Spleen (tissue), 11 donors: ENCODE measurements around the gene DVL1. TPM values are rescaled to one million over a fixed set of nuclear protein-coding genes. Genes with fewer than 3 reads are reported as not detected.

Experiments
- DNase-seq: peaks from one replicate; pipeline ENCODE4 v3.0.0-alpha.2; 2020
- H3K27ac ChIP-seq, 8 donors: fragments of 200-600 bp; sonication (generic) in 7 of 8; 1 replicate in 4 of 8; 2 replicates in 4 of 8; pipeline versions ENCODE4 v1.5.0 to v1.8.0; 2016 to 2021; ENCODE audit warnings: inconsistent platforms in 4 of 8, mild to moderate bottlenecking in 4 of 8, moderate library complexity in 1 of 8
- H3K27me3 ChIP-seq, 7 donors: fragments of 200-600 bp; sonication (generic) in 6 of 7; replicated peaks in 1 of 7; 1 replicate in 4 of 7; 2 replicates in 3 of 7; pipeline versions ENCODE4 v1.5.0 to v1.8.0; 2016 to 2021; ENCODE audit warnings: inconsistent platforms in 3 of 7, mild to moderate bottlenecking in 1 of 7
- H3K36me3 ChIP-seq, 6 donors: fragments of 200-600 bp; sonication (generic) in 5 of 6; 1 replicate in 4 of 6; 2 replicates in 2 of 6; pipeline versions ENCODE4 v1.5.0 to v1.8.0; 2016 to 2021; ENCODE audit warnings: inconsistent platforms in 2 of 6
- H3K4me1 ChIP-seq, 6 donors: fragments of 200-600 bp; sonication (generic) in 5 of 6; 1 replicate in 3 of 6; 2 replicates in 3 of 6; pipeline versions ENCODE4 v1.5.0 to v1.8.0; 2016 to 2021; ENCODE audit warnings: inconsistent platforms in 3 of 6
- H3K4me3 ChIP-seq, 8 donors: fragments of 200-600 bp; sonication (generic) in 7 of 8; 1 replicate in 4 of 8; 2 replicates in 4 of 8; pipeline versions ENCODE4 v1.5.0 to v1.8.0; 2016 to 2021; ENCODE audit warnings: inconsistent platforms in 4 of 8, mild to moderate bottlenecking in 4 of 8, moderate library complexity in 2 of 8
- H3K9me3 ChIP-seq, 8 donors: fragments of 200-600 bp; sonication (generic) in 7 of 8; 1 replicate in 4 of 8; 2 replicates in 4 of 8; pipeline versions ENCODE4 v1.5.0 to v1.8.0; 2016 to 2021; ENCODE audit warnings: inconsistent platforms in 4 of 8
- CTCF ChIP-seq, 11 experiments: fragments of 200-600 bp in 7 of 11; fragments of 450-650 bp in 4 of 11; sonication (generic) in 4 of 11; IDR thresholded peaks in 8 of 11; conservative IDR thresholded peaks in 3 of 11; 1 replicate in 7 of 11; 2 replicates in 4 of 11; pipeline versions ENCODE4 v1.4.0 to v1.8.0; 2016 to 2021; ENCODE audit warnings: antibody characterized with exemption in 11 of 11, inconsistent platforms in 4 of 11, mild to moderate bottlenecking in 1 of 11
- POLR2A ChIP-seq, 3 donors: fragments of 450-650 bp; IDR thresholded peaks; one replicate each; pipeline ENCODE4 v1.5.1; 2017; ENCODE audit warnings: antibody characterized with exemption in 3 of 3, mild to moderate bottlenecking in 1 of 3
- POLR2AphosphoS5 ChIP-seq, 3 donors: sonication (generic); formaldehyde crosslinking; IDR thresholded peaks; one replicate each; pipeline ENCODE4 v1.5.1; 2017; ENCODE audit warnings: antibody characterized with exemption in 3 of 3
- WGBS, 5 donors: extraction: QIAGEN DNeasy Blood & Tissue Kit in 3 of 5; methylation state at CpG; one replicate each; pipeline versions ENCODE4 v1.1.5 to v1.1.7; 2013 to 2018; 5-methylcytosine and 5-hydroxymethylcytosine counted together
- intact Hi-C: fragments of 100-400 bp; cut with DNase I; formaldehyde crosslinking; loops from one replicate; pipeline ENCODE4 v1.15.0; 2023; ENCODE audit warnings: low total_unique reads
- microRNA-seq, 3 donors: library from miRNA; unstranded; fragments of <30 nt; microRNA quantifications; one replicate each; pipeline versions ENCODE4 to v1.1.0, GENCODE V29; 2019 to 2020
- polyA plus RNA-seq, 3 donors: library from polyadenylated mRNA; stranded (reverse); fragments of 200-250 nt; gene quantifications; one replicate each; pipeline ENCODE4 v1.2.1, GENCODE V29; 2013
- small RNA-seq, 4 donors: library from RNA; depleted of rRNA; stranded (forward); fragments of <200 nt; gene quantifications; one replicate each; pipeline ENCODE3, GENCODE V24; 2016
- total RNA-seq, 7 donors: library from RNA; depleted of rRNA in 3 of 7; stranded (reverse); fragments of >200 nt in 3 of 7; fragmentation: NEBNext Ultra II Directional in 4 of 7; extraction: Animal tissue kit (Norgen Biotek cat#: 25700) in 4 of 7; gene quantifications; one replicate each; pipeline versions ENCODE4 v1.1.0 to v1.2.1, GENCODE V29; 2016 to 2021
- donor health status: healthy with polysubstance abuse.
- donor health status: DM: no; HTN: no; CAD: no; lungs with moderate emphysema.
- donor health status: DM: no; HTN: no; CAD: no.
- donor health status: Bipolar disorder and iron deficiency.
- donor health status: healthy.
- donor health status: DM: no; HTN: no; CAD: no.
- donor health status: DM: yes; HTN: yes; CAD: no.

DVL1 gene
- total and polyA plus RNA-seq, 10 donors, result 18.1 to 59.1 (median 39.2) TPM

GRCh38 chr1:1285611-1286311 lies 63.5 kb downstream of the DVL1 start:
- WGBS, 5 donors, result 73 to 82% (median 76%) methylated on average over 11 to 37 of the region's 37 CpGs
- H3K9me3 ChIP-seq, result no peaks in the 10 kb centered on the region
- intact Hi-C loops, result no loop called here
- TF ChIP-seq POLR2AphosphoS5 (IDR thresholded peaks at IDR 0.05), result no peak
- no peak for TF ChIP-seq CTCF (IDR thresholded peaks at IDR 0.05 in 8 of 11, conservative IDR thresholded peaks at IDR 0.05 in 3 of 11)
- no peak for TF ChIP-seq POLR2A (IDR thresholded peaks at IDR 0.05)
- H3K36me3 ChIP-seq, result no peaks in the 10 kb centered on the region
- H3K4me1 ChIP-seq, result peaks cover 0 to 21% (median 3%) of the 10 kb centered on the region in 6 donors
- DNase-seq, result no peak
- no peak overlapping the region for H3K4me3 ChIP-seq
- peaks cover 0 to 33% (median 0%) of the 10 kb centered on the region in 7 donors for H3K27me3 ChIP-seq
- H3K27ac ChIP-seq, result no peak overlapping the region

Small RNA genes lying within 50 kb of the gene (microRNA-seq; reads per million reads assigned to microRNA genes)
- gene MIR6726 (0 to 5.8 (median 1.1) reads per million in 3 donors), gene MIR6727 (0.35 to 1.1 (median 0.57) reads per million in 3 donors), gene MIR6808 (0 to 0.36 (median 0) reads per million in 3 donors)

Small RNA genes lying within 50 kb of the gene (small RNA-seq; reads per million reads assigned to genes)
- 0 to 0.30 (median 0.10) reads per million in 4 donors for gene MIR6726

Other genes with a start within 250 kb of the DVL1 start
- 10 to 100 TPM; 12.1 to 22.5 (median 18.7) TPM for gene C1orf159, start 233.3 kb downstream of the DVL1 start, total RNA-seq
- gene C1orf159, start 233.3 kb downstream of the DVL1 start, polyA plus RNA-seq, result 10 to 100 TPM in 2 of 3 donors, 1 to 10 TPM in 1; 8.5 to 25.7 (median 24.1) TPM
- gene TTLL10, start 175.5 kb downstream of the DVL1 start, total RNA-seq, result under 1 TPM in 2 of 7 donors, not detected in 5; 0.17 to 0.34 TPM
- gene TTLL10, start 175.5 kb downstream of the DVL1 start, polyA plus RNA-seq, result under 1 TPM in 2 of 3 donors, not detected in 1; 0.02 to 0.03 TPM
- 1 to 10 TPM; 5.2 to 9.9 (median 7.5) TPM for gene TNFRSF18, start 142.8 kb downstream of the DVL1 start, total RNA-seq
- 10 to 100 TPM in 1 of 3 donors, 1 to 10 TPM in 2; 7.2 to 16.3 (median 9.3) TPM for gene TNFRSF18, start 142.8 kb downstream of the DVL1 start, polyA plus RNA-seq
- 10 to 100 TPM in 5 of 7 donors, 1 to 10 TPM in 2; 6.6 to 18.9 (median 12.5) TPM for gene TNFRSF4, start 135.3 kb downstream of the DVL1 start, total RNA-seq
- gene TNFRSF4, start 135.3 kb downstream of the DVL1 start, polyA plus RNA-seq, result 10 to 100 TPM; 14.7 to 23.4 (median 14.7) TPM
- gene SDF4, start 117.4 kb downstream of the DVL1 start, total RNA-seq, result 100 to 1,000 TPM in 4 of 7 donors, 10 to 100 TPM in 3; 87.2 to 145 (median 114) TPM
- gene SDF4, start 117.4 kb downstream of the DVL1 start, polyA plus RNA-seq, result 10 to 100 TPM; 39.1 to 84.2 (median 49.4) TPM
- gene B3GALT6, start 117.2 kb downstream of the DVL1 start, total RNA-seq, result 10 to 100 TPM; 13.2 to 25.1 (median 19.3) TPM
- 10 to 100 TPM in 2 of 3 donors, 1 to 10 TPM in 1; 7.9 to 16.6 (median 12.1) TPM for gene B3GALT6, start 117.2 kb downstream of the DVL1 start, polyA plus RNA-seq
- 1 to 10 TPM in 3 of 7 donors, under 1 TPM in 1, not detected in 3; 0.87 to 3.6 (median 1.8) TPM for gene C1QTNF12, start 102.7 kb downstream of the DVL1 start, total RNA-seq
- 1 to 10 TPM; 1.3 to 5.5 (median 1.4) TPM for gene C1QTNF12, start 102.7 kb downstream of the DVL1 start, polyA plus RNA-seq
- gene UBE2J2, start 75.6 kb downstream of the DVL1 start, total RNA-seq, result 10 to 100 TPM; 39.1 to 69.7 (median 56.5) TPM
- gene UBE2J2, start 75.6 kb downstream of the DVL1 start, polyA plus RNA-seq, result 10 to 100 TPM; 39.2 to 66.9 (median 54.0) TPM
- 10 to 100 TPM in 1 of 7 donors, 1 to 10 TPM in 6; 2.5 to 10.5 (median 3.4) TPM for gene SCNN1D, start 69.0 kb downstream of the DVL1 start, total RNA-seq
- 10 to 100 TPM in 2 of 3 donors, 1 to 10 TPM in 1; 3.7 to 16.9 (median 11.9) TPM for gene SCNN1D, start 69.0 kb downstream of the DVL1 start, polyA plus RNA-seq
- gene ACAP3, start 41.5 kb downstream of the DVL1 start, total RNA-seq, result 10 to 100 TPM; 33.0 to 62.3 (median 41.7) TPM
- gene ACAP3, start 41.5 kb downstream of the DVL1 start, polyA plus RNA-seq, result 10 to 100 TPM; 12.6 to 89.7 (median 32.6) TPM
- 10 to 100 TPM; 11.4 to 22.9 (median 13.9) TPM for gene PUSL1, start 40.8 kb downstream of the DVL1 start, total RNA-seq
- gene PUSL1, start 40.8 kb downstream of the DVL1 start, polyA plus RNA-seq, result 10 to 100 TPM in 2 of 3 donors, 1 to 10 TPM in 1; 9.8 to 17.8 (median 10.5) TPM
- 100 to 1,000 TPM in 4 of 7 donors, 10 to 100 TPM in 3; 89.2 to 114 (median 100) TPM for gene INTS11, start 24.8 kb downstream of the DVL1 start, total RNA-seq
- gene INTS11, start 24.8 kb downstream of the DVL1 start, polyA plus RNA-seq, result 100 to 1,000 TPM; 106 to 203 (median 202) TPM
- gene CPTP, start 24.6 kb downstream of the DVL1 start, total RNA-seq, result 10 to 100 TPM; 16.9 to 42.1 (median 29.1) TPM
- 10 to 100 TPM in 2 of 3 donors, 1 to 10 TPM in 1; 7.5 to 24.9 (median 10.4) TPM for gene CPTP, start 24.6 kb downstream of the DVL1 start, polyA plus RNA-seq
- gene TAS1R3, start 18.1 kb downstream of the DVL1 start, total RNA-seq, result 1 to 10 TPM in 6 of 7 donors, under 1 TPM in 1; 0.77 to 5.9 (median 3.0) TPM
- 1 to 10 TPM in 1 of 3 donors, under 1 TPM in 2; 0.23 to 1.6 (median 0.37) TPM for gene TAS1R3, start 18.1 kb downstream of the DVL1 start, polyA plus RNA-seq
- gene MXRA8, start 9.1 kb upstream of the DVL1 start, total RNA-seq, result 10 to 100 TPM; 25.9 to 71.7 (median 49.3) TPM
- gene MXRA8, start 9.1 kb upstream of the DVL1 start, polyA plus RNA-seq, result 10 to 100 TPM; 37.9 to 57.5 (median 44.8) TPM
- gene AURKAIP1, start 25.8 kb upstream of the DVL1 start, total RNA-seq, result 10 to 100 TPM; 61.3 to 85.1 (median 71.7) TPM
- 100 to 1,000 TPM; 149 to 174 (median 151) TPM for gene AURKAIP1, start 25.8 kb upstream of the DVL1 start, polyA plus RNA-seq
- gene CCNL2, start 49.9 kb upstream of the DVL1 start, total RNA-seq, result 100 to 1,000 TPM; 167 to 299 (median 208) TPM
- 100 to 1,000 TPM; 111 to 230 (median 199) TPM for gene CCNL2, start 49.9 kb upstream of the DVL1 start, polyA plus RNA-seq
- gene MRPL20, start 57.9 kb upstream of the DVL1 start, total RNA-seq, result 100 to 1,000 TPM in 3 of 7 donors, 10 to 100 TPM in 4; 67.4 to 144 (median 91.3) TPM
- gene MRPL20, start 57.9 kb upstream of the DVL1 start, polyA plus RNA-seq, result 100 to 1,000 TPM; 101 to 168 (median 122) TPM
- gene ANKRD65, start 71.9 kb upstream of the DVL1 start, total RNA-seq, result 1 to 10 TPM in 5 of 7 donors, under 1 TPM in 2; 0.43 to 2.7 (median 1.2) TPM
- 1 to 10 TPM; 2.3 to 4.3 (median 3.0) TPM for gene ANKRD65, start 71.9 kb upstream of the DVL1 start, polyA plus RNA-seq
- gene VWA1, start 86.3 kb upstream of the DVL1 start, total RNA-seq, result 10 to 100 TPM in 6 of 7 donors, 1 to 10 TPM in 1; 3.9 to 18.0 (median 13.1) TPM
- 10 to 100 TPM in 2 of 3 donors, 1 to 10 TPM in 1; 4.1 to 12.7 (median 11.0) TPM for gene VWA1, start 86.3 kb upstream of the DVL1 start, polyA plus RNA-seq
- gene ATAD3C, start 100.3 kb upstream of the DVL1 start, total RNA-seq, result 1 to 10 TPM in 2 of 7 donors, under 1 TPM in 3, not detected in 2; 0.25 to 3.9 (median 0.57) TPM
- under 1 TPM; 0.55 to 0.85 (median 0.83) TPM for gene ATAD3C, start 100.3 kb upstream of the DVL1 start, polyA plus RNA-seq
- 10 to 100 TPM; 11.5 to 39.8 (median 23.7) TPM for gene ATAD3B, start 122.3 kb upstream of the DVL1 start, total RNA-seq
- gene ATAD3B, start 122.3 kb upstream of the DVL1 start, polyA plus RNA-seq, result 10 to 100 TPM; 21.7 to 62.3 (median 45.8) TPM
- gene ATAD3A, start 162.7 kb upstream of the DVL1 start, total RNA-seq, result 10 to 100 TPM; 11.3 to 25.7 (median 17.8) TPM
- gene ATAD3A, start 162.7 kb upstream of the DVL1 start, polyA plus RNA-seq, result 10 to 100 TPM; 13.4 to 29.0 (median 14.3) TPM
- gene TMEM240, start 191.2 kb upstream of the DVL1 start, total RNA-seq, result 1 to 10 TPM in 6 of 7 donors, not detected in 1; 2.3 to 5.3 (median 2.7) TPM
- gene TMEM240, start 191.2 kb upstream of the DVL1 start, polyA plus RNA-seq, result 1 to 10 TPM in 2 of 3 donors, under 1 TPM in 1; 0.39 to 2.2 (median 1.5) TPM
- 100 to 1,000 TPM in 5 of 7 donors, 10 to 100 TPM in 2; 86.7 to 168 (median 111) TPM for gene SSU72, start 225.4 kb upstream of the DVL1 start, total RNA-seq
- 100 to 1,000 TPM in 1 of 3 donors, 10 to 100 TPM in 2; 89.2 to 121 (median 90.4) TPM for gene SSU72, start 225.4 kb upstream of the DVL1 start, polyA plus RNA-seq